GM19438 (cell line): ENCODE results near the gene ADAM12.

Experiments
- ATAC-seq: cut with Tn5 transposase; IDR thresholded peaks from one replicate; pipeline ENCODE4 v1.9.1; 2021; ENCODE audit warnings: low read depth; ENCODE audit not compliant: unreplicated experiment

Gene ADAM12

GRCh38 chr10:126387931-126388911 is at the start of gene ADAM12:
TSS of gene ADAM12 (minus strand) at chr10:126388477. CDS start at chr10:126388145, 332 bp downstream.
- ATAC-seq, result no peak

- no peak for ATAC-seq
Observed at GRCh38 chr10:126437635-126438406, 49.5 kb upstream of the ADAM12 start.

- ATAC-seq, result no peak
Observed at GRCh38 chr10:126434235-126434634, 46.0 kb upstream of the ADAM12 start.

GRCh38 chr10:126433351-126433750 is 45.1 kb upstream of the ADAM12 start:
- no peak for ATAC-seq

- ATAC-seq, result no peak
Observed at GRCh38 chr10:126432507-126432906, 44.2 kb upstream of the ADAM12 start.

GRCh38 chr10:126431816-126432215 is 43.5 kb upstream of the ADAM12 start:
- ATAC-seq, result no peak

- no peak for ATAC-seq
Observed at GRCh38 chr10:126430512-126430911, 42.2 kb upstream of the ADAM12 start.

GRCh38 chr10:126429275-126429674 is 41.0 kb upstream of the ADAM12 start:
- no peak for ATAC-seq

GRCh38 chr10:126425489-126426065 is 37.3 kb upstream of the ADAM12 start:
- no peak for ATAC-seq

GRCh38 chr10:126425032-126425431 is 36.8 kb upstream of the ADAM12 start:
- no peak for ATAC-seq

GRCh38 chr10:126423732-126424491 is 35.6 kb upstream of the ADAM12 start:
- ATAC-seq, result no peak

GRCh38 chr10:126422567-126422966 is 34.3 kb upstream of the ADAM12 start:
- ATAC-seq, result no peak

- ATAC-seq, result no peak
Observed at GRCh38 chr10:126421756-126422256, 33.5 kb upstream of the ADAM12 start.

- ATAC-seq, result no peak
Observed at GRCh38 chr10:126420567-126421300, 32.5 kb upstream of the ADAM12 start.

GRCh38 chr10:126417220-126417825 is 29.0 kb upstream of the ADAM12 start:
- ATAC-seq, result no peak

- no peak for ATAC-seq
Observed at GRCh38 chr10:126409821-126410220, 21.5 kb upstream of the ADAM12 start.

- ATAC-seq, result no peak
Observed at GRCh38 chr10:126408953-126409641, 20.8 kb upstream of the ADAM12 start.

GRCh38 chr10:126407831-126408230 is 19.6 kb upstream of the ADAM12 start:
- ATAC-seq, result no peak
